BJ (cell line): ENCODE results near the gene PAK2. TPM values are rescaled to one million over a fixed set of nuclear protein-coding genes. Genes with fewer than 3 reads are reported as not detected.
"Not testable (repeated sequence)": the region's sequence is repeated elsewhere in the genome, so short reads cannot be mapped to it uniquely, and the experiment has no call there.

Source experiments
- CTCF ChIA-PET: fragments of 350-600 bp; formaldehyde crosslinking; extraction: SDS; loops from one replicate; lab custom pipeline; 2021; ENCODE audit warnings: antibody characterized with exemption, inconsistent platforms; lab: Yijun Ruan, JAX
- POLR2A ChIA-PET: fragments of 300-600 bp; sonication (Branson Sonifier 250); formaldehyde crosslinking; extraction: SDS; loops from one replicate; lab custom pipeline; 2021; ENCODE audit warnings: antibody characterized with exemption; lab: Charles Lee
- DNase-seq: peaks from one replicate; pipeline ENCODE4 v3.0.0-alpha.2; 2011; ENCODE audit warnings: low read depth
- H3K27me3 ChIP-seq: 2 replicates; pipeline ENCODE4 v1.6.0; 2011; ENCODE audit warnings: low read length; ENCODE audit not compliant: control insufficient read depth, insufficient read depth
- H3K36me3 ChIP-seq: 2 replicates; pipeline ENCODE4 v1.5.1; 2011; ENCODE audit warnings: low read length; ENCODE audit not compliant: control insufficient read depth, insufficient read depth
- H3K4me3 ChIP-seq: 2 replicates; pipeline ENCODE4 v1.5.1; 2011; ENCODE audit warnings: low read depth, mild to moderate bottlenecking, control low read depth, low read length
- CTCF ChIP-seq: IDR thresholded peaks from 2 replicates; pipeline ENCODE4 v1.5.1; 2011; ENCODE audit warnings: low read depth, mild to moderate bottlenecking, control low read depth, inconsistent platforms, low read length, moderate library complexity; ENCODE audit not compliant: insufficient read depth
- polyA plus RNA-seq: library from polyadenylated mRNA; depleted of rRNA; stranded (reverse); fragments of >200 nt; gene quantifications from 2 replicates; pipeline ENCODE4 v1.2.3, GENCODE V29; 2011

The PAK2 gene
- polyA plus RNA-seq, 1 experiment: 31.7 TPM

GRCh38 chr3:196736670-196737374 lies 2.8 kb upstream of the PAK2 start:
- no peak for DNase-seq
- ChIA-PET POLR2A (no interaction called here), CTCF (no interaction called here)
- H3K27me3 ChIP-seq: no peaks in the 10 kb centered on the region
- H3K4me3 ChIP-seq: no peak overlapping the region
- no peak for TF ChIP-seq CTCF
- no peaks in the 10 kb centered on the region for H3K36me3 ChIP-seq

DNA sequence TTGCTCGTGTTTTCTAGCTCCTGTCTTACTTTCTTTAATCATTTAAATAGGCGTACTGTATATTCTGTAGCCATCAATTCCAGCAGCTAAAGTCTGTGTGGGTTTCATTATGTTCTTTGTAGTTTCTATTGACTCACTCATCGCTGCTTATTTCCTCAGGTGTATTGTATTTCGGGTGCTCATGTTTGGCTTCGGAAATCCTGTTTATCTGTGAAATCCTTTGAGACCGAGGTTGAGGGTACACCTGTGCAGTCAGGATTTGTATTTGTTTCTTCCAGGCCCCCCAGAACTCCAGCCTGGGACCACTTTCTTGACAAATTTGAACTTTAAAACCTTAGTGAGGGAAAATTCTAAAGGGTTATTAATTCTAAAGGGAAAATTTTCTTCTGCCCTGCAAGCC lies 2.0 kb upstream of the PAK2 start:
- no peak for DNase-seq
- ChIA-PET POLR2A (no interaction called here), CTCF (interaction anchor here (0.6 kb wide), 1 partner anchor 12 kb away, joined by 3 read pairs; no protein-coding TSS in a partner anchor)
- no peak for TF ChIP-seq CTCF
- H3K4me3 ChIP-seq: no peak overlapping the region
- H3K27me3 ChIP-seq: no peaks in the 10 kb centered on the region
- no peaks in the 10 kb centered on the region for H3K36me3 ChIP-seq

DNA sequence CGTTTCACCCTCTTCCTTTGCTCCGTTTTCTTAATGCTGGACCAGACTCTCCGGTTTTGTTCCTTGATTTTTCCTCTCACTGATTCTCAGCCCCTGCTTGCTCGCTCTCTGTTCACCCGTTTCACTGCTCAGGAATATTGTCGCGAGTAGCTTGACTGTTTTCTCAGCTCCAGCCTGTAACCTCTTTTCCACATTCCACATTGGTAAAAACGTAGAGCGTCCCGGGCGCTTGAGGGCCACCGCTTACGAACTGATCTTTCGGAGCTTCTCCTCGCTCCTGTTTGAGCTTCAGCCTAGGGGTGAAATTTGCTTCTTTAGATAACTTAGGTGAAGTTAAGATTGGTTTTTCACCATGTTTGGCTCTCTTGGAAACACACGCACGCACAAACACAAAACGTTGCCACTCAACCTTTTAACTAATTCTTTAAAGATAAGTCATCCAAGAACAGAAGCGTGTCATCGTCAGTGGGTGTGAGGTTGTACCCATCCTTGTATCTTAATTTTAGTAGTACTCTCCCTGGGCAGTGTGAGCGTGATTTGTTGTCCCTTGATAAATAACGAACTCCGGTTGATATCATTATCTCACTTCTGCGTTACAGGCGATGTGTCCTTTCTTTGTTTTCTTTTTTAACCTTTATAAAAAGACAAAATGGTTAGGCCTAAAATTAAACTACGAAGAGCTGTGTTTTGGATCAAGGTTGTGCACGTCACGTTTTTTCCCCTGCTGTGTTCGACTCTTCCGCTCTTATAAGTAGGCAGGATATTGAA lies 1.0 kb downstream of the PAK2 start:
- ChIA-PET POLR2A (interaction anchor here (0.6 kb wide), 2 partner anchors 240 to 782 kb away, joined by 4 to 5 read pairs; no protein-coding TSS in a partner anchor), CTCF (interaction anchor here (0.6 to 1.4 kb wide), 3 partner anchors 10 to 14 kb away, joined by 3 to 4 read pairs (median 4); no protein-coding TSS in a partner anchor)
- TF ChIP-seq CTCF: no peak
- peak overlapping the region; percentile 59 for H3K4me3 ChIP-seq
- H3K27me3 ChIP-seq: no peaks in the 10 kb centered on the region
- H3K36me3 ChIP-seq: no peaks in the 10 kb centered on the region
- DNase-seq: no peak

DNA sequence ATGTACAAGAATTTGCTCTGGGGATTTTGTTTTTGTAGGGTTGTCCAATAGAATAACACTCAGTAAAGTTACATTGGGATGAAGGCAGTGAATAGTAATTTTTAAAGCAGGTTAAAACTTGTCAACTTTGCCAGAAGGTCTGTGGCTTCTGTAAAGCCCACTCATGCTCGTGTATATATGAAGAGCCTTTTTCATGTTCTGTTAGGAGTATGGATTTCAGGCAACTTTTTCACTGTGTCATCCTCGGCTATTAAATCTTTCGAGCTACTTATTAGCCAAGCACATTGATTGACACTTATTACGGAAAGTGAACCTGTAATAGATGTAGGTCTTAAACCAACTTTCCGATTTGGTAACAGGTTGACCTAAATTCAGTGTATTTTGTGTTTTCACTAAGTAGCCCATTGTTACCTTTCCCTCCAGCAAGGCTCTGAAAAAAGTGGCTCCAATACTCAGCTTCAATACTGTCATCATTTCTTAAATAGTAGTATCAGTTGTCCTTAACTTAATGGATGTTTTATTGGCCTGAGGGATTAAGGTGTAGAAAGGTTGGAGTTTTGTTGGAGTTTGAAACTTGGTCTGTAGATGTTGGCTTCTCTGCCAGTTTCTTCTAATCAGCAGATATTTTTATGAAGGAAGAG lies 1.7 kb downstream of the PAK2 start:
- no peak for TF ChIP-seq CTCF
- Histone ChIP-seq H3K27me3 (no peaks in the 10 kb centered on the region), H3K4me3 (peak overlapping the region; percentile 59), H3K36me3 (no peaks in the 10 kb centered on the region)
- no peak for DNase-seq
- ChIA-PET CTCF (interaction anchor here (0.6 kb wide), 1 partner anchor 11 kb away, joined by 4 read pairs; no protein-coding TSS in a partner anchor), POLR2A (no interaction called here)

- H3K4me3 ChIP-seq, POLR2A ChIA-PET, DNase-seq, CTCF ChIA-PET, H3K27me3 ChIP-seq, H3K36me3 ChIP-seq: not testable (repeated sequence)
These were observed 3.9 kb downstream of the PAK2 start for GRCh38 chr3:196743569-196743968.
